Activated CD4-positive, alpha-beta T cell treated with anti-CD3 and anti-CD28 coated beads, Interleukin-2, amount 50 U/mL, for 48 hours (primary cell): ENCODE results near the gene PSMB5.
"Not testable (repeated sequence)": the region's sequence is repeated elsewhere in the genome, so short reads cannot be mapped to it uniquely, and the experiment has no call there.

Experiments used
- DNase-seq, 2 experiments: peaks; one replicate each; pipeline ENCODE4 v3.0.0-alpha.2; 2020

PSMB5 gene

GRCh38 chr14:23043145-23043544 is 8.4 kb upstream of the PSMB5 start:
- DNase-seq = no peak

GRCh38 chr14:23042162-23042965 is 7.7 kb upstream of the PSMB5 start, which contains the start of gene PSMB11:
TSS of gene PSMB11 (plus strand) at chr14:23042212. CDS start at chr14:23042226, 14 bp downstream.
- no peak for DNase-seq

GRCh38 chr14:23041729-23042128 is 7.0 kb upstream of the PSMB5 start:
- no peak for DNase-seq

- no peak for DNase-seq
These were observed 5.4 kb upstream of the PSMB5 start for GRCh38 chr14:23040100-23040499.

GRCh38 chr14:23035303-23036144 is 824 bp upstream of the PSMB5 start:
- DNase-seq = no peak

- no peak for DNase-seq
These were observed 751 bp downstream of the PSMB5 start for GRCh38 chr14:23033801-23034497.

GRCh38 chr14:23033251-23033727 is 1.4 kb downstream of the PSMB5 start:
- DNase-seq = no peak

GRCh38 chr14:23030936-23031335 is 3.8 kb downstream of the PSMB5 start:
- no peak for DNase-seq

- peak in 1 of 2 experiments; percentile 25 for DNase-seq
These were observed 5.9 kb downstream of the PSMB5 start for GRCh38 chr14:23028799-23029198.

- DNase-seq = peak in 1 of 2 experiments; percentile 28
These were observed 9.4 kb downstream of the PSMB5 start for GRCh38 chr14:23025151-23025814.

GRCh38 chr14:23024612-23025075 is 10.1 kb downstream of the PSMB5 start:
- DNase-seq = no peak

GRCh38 chr14:23023795-23024152 is 10.9 kb downstream of the PSMB5 start:
- DNase-seq = no peak

- DNase-seq = no peak
These were observed 11.5 kb downstream of the PSMB5 start for GRCh38 chr14:23023022-23023794.

GRCh38 chr14:23021889-23022442 is 12.7 kb downstream of the PSMB5 start:
- DNase-seq = no peak

- no peak for DNase-seq
These were observed 13.3 kb downstream of the PSMB5 start for GRCh38 chr14:23021434-23021833.

GRCh38 chr14:23020143-23021128 is 14.3 kb downstream of the PSMB5 start:
- DNase-seq = no peak

- DNase-seq = no peak
These were observed 16.6 kb downstream of the PSMB5 start for GRCh38 chr14:23018107-23018506.

- DNase-seq = no peak
These were observed 17.6 kb downstream of the PSMB5 start for GRCh38 chr14:23017091-23017490.

GRCh38 chr14:23015618-23016017 is 19.1 kb downstream of the PSMB5 start:
- no peak for DNase-seq

GRCh38 chr14:23013749-23014054 is 21.0 kb downstream of the PSMB5 start:
- DNase-seq = not testable (repeated sequence)
